ENCODE results near the gene MRC2.
"Not testable (repeated sequence)": the region's sequence is repeated elsewhere in the genome, so short reads cannot be mapped to it uniquely, and the experiment has no call there.

MRC2 gene

DNA sequence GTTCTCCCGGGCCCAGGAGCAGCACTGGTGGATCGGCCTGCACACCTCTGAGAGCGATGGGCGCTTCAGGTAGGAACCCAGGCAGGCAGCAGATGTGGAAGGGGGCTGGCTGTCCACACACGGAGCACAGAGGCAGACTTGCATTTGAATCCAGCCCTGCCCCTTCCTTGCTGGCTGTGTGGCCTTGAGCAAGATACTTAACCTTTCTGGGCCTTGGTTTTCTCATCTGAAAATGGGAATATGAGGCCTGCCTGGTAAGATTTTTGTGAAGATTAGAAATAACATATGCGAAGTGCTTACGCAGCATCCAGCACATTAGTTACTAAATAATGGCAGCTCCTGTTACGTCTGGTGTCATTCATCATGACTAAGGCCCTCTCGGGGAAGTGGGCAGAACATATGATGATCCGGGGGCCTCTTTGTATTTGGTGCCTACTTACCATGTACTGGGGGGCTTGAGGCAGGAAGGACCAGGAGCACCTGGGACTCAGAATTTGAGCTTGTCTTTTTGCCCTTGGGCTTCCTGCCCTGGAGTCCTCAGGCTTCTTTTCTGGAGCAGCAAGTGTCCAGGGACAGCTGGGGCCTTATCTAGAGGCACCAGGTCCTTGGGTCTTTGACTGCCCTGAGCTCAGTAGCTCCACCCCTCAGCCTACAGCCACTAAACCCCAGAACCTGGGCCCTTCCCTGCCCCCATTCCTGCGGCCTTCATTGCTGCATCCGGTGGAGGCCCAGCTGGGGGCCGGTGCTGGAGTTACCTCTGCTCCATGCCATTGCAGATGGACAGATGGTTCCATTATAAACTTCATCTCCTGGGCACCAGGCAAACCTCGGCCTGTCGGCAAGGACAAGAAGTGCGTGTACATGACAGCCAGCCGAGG is 53.8 kb downstream of the MRC2 start:
- no peak for DNase-seq (ENCODE audit: low spot score)

DNA sequence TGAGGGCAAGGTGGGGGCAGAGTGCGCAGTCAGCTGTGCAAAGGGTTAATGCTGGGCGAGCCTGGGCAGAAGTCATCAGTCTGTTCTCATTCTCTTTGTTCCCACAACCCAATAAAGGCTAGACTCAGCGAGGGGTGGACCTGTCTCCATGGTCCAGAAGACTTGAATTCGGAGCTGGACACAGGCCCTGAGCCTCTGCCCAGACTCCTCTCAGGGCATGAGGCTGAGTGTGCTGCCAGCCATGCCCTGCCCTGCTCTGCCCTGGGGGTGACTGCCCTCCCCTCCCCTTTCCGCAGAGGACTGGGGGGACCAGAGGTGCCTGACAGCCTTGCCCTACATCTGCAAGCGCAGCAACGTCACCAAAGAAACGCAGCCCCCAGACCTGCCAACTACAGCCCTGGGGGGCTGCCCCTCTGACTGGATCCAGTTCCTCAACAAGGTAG is 54.5 kb downstream of the MRC2 start:
- no peak for DNase-seq (ENCODE audit: low spot score)

DNA sequence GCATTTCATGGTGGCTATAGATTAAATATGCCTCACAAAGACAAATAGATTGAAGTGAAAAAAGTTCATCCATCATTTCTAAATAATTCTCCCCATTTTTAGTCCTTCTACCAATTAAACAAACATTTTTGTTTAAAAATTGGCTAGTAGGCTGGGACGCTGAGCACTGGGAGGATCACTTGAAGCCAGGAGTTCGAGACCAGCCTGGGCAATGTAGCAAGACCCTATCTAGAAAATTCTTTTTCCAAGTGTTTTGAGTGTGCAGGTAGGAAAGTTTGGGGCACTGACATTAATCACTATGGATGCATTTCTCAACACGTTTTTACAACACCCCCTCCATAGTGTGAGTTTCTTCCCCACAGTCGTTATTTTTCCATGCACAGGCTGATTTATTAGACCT is 56.7 kb downstream of the MRC2 start:
- DNase-seq (ENCODE audit: low spot score): no peak

DNA sequence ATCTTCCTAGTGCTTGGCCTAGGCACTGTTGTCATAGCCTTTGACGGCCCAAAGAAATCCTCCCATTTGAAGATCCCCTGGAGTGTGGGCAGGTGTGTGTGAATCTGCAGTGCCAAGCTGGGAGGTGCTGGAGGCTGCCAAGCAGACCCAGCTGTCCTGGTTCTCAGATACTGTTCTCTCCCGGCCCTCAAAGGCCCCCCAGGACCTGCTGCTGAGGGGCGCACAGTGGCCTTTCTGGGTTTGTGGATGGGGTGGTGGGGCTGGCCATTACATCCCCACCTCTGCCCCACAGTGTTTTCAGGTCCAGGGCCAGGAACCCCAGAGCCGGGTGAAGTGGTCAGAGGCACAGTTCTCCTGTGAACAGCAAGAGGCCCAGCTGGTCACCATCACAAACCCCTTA is 60.5 kb downstream of the MRC2 start:
- DNase-seq (ENCODE audit: low spot score): no peak

DNA sequence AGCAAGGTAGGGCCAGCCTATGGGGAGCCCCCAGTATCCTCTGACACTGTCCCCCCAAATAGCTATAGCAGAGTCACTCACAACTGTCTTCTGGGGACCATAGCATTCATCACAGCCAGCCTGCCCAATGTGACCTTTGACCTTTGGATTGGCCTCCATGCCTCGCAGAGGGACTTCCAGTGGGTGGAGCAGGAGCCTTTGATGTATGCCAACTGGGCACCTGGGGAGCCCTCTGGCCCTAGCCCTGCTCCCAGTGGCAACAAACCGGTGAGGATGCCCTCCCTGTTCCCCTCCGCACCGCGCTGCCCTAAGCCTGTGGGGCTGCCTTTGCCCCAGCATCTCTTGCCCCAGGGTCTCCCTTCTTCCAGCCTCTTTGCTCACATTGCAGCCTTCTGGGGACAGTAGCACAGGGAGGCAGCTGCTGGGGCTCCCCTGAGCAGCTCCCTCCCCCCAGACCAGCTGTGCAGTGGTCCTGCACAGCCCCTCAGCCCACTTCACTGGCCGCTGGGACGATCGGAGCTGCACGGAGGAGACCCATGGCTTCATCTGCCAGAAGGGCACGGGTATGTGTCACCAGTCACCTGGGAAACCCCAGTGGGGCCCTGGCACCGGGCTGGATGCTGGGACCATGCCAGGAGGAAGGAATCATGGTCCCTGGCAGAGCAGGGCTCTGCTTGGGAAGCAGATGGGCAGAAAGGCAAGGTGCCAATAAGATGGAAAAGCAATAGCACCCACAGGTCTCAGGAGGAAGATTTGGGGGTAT is 61.1 kb downstream of the MRC2 start:
- no peak for DNase-seq (ENCODE audit: low spot score)

DNA sequence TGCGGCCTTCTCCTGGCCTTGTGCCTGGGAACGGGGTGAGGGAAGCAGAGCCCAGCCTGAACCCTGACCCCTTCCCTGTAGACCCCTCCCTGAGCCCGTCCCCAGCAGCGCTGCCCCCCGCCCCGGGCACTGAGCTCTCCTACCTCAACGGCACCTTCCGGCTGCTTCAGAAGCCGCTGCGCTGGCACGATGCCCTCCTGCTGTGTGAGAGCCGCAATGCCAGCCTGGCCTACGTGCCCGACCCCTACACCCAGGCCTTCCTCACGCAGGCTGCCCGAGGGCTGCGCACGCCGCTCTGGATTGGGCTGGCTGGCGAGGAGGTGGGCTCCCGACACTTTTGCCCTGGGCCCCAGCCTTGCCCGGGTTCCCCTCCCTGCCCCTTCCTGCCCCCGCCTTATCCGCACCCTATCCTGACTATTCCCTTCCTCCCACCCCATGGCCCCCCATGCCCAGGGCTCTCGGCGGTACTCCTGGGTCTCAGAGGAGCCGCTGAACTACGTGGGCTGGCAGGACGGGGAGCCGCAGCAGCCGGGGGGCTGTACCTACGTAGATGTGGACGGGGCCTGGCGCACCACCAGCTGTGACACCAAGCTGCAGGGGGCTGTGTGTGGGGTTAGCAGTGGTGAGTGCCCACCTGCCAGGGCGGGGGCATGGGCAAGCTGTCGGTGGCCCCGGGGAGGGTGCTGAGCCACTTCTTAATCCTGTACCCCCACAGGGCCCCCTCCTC is 62.1 kb downstream of the MRC2 start:
- DNase-seq (ENCODE audit: low spot score): no peak

DNA sequence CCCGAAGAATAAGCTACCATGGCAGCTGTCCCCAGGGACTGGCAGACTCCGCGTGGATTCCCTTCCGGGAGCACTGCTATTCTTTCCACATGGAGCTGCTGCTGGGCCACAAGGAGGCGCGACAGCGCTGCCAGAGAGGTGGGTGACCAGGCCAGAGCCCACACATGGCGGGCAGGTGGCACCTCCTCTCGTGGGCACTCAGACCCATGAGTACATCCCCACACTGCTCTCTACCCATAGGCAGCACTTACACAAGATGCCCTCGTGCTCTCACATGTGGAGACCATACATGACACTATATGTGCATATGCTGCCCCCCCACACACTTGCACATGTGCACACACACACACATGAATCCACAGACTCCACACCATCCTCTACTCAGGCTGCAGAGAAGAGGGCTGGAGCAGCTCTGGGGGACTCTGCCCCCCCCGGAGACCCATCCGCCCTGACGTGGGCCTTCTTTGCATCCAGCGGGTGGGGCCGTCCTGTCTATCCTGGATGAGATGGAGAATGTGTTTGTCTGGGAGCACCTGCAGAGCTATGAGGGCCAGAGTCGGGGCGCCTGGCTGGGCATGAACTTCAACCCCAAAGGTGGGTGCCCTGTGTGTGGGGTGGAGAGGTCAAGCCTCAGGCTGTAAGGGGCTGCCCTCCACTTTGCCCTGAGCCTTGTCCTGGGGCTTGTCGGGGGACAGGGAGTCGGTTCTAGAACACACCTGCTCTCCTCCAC is 62.9 kb downstream of the MRC2 start:
- no peak for DNase-seq (ENCODE audit: low spot score)

DNA sequence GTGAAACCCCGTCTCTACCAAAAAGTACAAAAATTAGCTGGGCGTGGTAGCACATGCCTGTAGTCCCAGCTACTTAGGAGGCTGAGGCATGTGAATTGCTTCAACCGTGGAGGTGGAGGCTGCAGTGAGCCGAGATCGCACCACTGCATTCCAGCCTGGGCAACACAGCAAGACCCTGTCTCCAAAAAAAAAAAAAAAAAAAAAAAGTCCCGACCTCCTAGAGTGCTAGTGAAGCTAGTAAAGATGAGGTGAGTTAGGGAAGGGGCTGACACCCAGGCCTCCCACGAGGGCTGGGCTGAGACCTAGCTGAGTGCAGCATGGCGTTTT is 64.1 kb downstream of the MRC2 start:
- not testable (repeated sequence) for DNase-seq (ENCODE audit: low spot score)

DNA sequence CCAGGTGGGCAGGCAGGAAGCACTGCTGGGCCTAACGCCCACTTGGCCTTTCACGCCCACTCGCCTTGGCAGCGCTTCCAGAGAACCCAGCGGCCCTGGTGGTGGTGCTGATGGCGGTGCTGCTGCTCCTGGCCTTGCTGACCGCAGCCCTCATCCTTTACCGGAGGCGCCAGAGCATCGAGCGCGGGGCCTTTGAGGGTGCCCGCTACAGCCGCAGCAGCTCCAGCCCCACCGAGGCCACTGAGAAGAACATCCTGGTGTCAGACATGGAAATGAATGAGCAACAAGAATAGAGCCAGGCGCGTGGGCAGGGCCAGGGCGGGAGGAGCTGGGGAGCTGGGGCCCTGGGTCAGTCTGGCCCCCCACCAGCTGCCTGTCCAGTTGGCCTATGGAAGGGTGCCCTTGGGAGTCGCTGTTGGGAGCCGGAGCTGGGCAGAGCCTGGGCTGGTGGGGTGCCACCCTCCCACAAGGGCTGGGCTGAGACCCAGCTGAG is 64.7 kb downstream of the MRC2 start:
- no peak for DNase-seq (ENCODE audit: low spot score)

DNA sequence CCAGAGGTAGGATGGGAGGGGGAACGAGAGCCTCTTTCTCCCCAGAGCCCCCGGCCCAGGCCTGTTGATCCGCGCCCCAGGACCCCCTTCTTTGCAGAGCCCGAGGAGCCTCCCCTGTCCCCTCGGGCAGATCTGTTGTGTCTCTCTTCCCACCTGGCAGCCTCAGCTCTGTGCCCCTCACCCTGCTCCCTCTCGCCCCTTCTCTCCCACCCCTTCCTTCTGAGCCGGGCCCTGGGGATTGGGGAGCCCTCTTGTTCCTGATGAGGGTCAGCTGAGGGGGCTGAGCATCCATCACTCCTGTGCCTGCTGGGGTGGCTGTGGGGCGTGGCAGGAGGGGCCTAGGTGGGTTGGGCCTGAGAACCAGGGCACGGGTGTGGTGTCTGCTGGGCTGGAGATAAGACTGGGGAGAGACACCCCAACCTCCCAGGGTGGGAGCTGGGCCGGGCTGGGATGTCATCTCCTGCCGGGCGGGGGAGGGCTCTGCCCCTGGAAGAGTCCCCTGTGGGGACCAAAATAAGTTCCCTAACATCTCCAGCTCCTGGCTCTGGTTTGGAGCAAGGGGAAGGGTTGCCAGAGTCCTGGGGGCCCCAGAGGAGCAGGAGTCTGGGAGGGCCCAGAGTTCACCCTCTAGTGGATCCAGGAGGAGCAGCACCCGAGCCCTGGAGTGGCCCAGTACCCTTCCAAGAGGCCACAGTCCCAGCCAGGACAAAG is 65.4 kb downstream of the MRC2 start:
- DNase-seq (ENCODE audit: low spot score): no peak

DNA sequence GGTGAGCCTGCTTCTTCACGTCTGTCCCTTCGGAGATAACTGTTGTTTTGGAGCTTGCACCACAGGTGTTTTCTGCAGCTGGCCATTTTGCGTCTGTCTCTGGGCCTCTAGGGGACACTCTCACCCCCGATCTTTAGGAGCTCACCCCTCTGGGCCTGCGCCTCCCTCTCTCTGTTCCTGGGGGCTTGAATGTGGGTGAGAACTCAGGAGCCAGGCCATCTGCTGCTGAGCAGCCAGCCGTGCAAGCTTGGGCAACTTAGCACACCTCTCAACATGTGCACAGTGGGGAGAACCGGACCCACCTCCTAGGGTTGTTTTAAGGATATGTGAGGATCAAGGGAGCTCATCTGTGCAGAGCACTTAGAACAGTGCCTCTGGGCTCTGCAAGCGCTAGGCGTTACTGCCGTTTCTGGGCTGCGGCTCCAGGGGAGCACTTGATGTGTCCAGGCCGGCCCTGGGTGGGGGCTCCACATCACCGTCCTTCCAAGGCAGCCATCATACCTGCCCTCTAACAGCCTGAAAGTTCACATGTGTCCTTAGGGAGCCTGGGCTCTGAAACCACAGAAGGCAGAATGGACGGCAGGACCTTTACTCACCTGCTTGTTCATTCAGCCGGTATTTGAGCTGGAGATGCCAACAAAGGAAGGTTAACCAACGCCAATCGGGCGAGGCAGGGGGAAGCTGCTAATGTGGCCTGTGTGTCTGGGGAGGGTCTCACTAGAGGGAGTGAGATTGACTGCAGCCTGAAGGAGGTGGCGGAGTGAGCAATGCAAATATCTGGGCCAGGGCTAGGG is 66.3 kb downstream of the MRC2 start:
- DNase-seq (ENCODE audit: low spot score): no peak

DNA sequence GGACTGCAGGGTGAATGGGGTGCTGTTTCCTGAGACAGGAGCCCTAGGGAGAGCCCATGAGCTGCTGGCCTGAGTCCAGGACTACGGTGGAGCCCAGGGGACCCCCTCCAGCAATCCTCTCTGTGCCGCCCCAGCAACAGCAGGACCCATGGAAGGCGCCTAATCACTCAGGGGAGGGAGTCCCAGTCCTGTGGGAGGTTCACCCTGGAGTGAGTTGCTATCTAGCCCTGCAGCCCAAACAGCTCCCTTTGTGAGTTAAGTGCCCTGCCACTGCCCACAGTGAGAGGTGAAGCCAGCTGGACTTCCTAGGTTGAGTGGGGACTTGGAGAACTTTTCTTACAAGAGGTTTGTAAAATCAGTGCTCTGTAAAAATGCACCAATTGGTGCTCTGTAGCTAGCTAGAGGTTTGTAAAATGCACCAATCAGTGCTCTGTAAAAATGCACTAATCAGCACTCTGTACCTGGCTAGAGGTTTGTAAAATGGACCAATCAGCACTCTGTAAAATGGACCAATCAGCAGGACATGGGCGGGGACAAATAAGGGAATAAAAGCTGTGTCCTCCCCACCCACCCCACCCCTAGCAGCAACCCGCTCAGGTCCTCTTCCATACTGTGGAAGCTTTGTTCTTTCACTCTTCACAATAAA is 67.7 kb downstream of the MRC2 start:
- DNase-seq (ENCODE audit: low spot score): not testable (repeated sequence)

DNA sequence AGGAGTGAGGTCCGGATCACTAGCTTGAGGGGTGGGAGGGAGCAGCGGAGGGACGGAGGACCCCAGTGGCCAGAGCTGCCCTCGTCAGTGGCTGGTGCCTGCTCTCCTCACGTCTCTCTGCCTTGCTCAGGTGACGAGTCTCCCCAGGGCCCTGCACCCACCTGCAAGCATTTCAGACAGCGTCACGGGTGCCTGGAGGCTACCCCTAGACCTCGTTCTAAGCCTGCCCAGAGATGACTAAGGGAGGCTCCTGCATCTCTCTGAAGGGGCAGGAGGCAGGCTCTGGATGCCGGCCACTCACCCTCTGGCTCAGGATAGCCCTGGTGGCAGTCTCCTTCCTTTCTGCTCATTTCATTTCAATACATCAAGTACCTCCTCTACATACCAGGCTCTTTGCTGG is 68.8 kb downstream of the MRC2 start:
- DNase-seq (ENCODE audit: low spot score): no peak

DNA sequence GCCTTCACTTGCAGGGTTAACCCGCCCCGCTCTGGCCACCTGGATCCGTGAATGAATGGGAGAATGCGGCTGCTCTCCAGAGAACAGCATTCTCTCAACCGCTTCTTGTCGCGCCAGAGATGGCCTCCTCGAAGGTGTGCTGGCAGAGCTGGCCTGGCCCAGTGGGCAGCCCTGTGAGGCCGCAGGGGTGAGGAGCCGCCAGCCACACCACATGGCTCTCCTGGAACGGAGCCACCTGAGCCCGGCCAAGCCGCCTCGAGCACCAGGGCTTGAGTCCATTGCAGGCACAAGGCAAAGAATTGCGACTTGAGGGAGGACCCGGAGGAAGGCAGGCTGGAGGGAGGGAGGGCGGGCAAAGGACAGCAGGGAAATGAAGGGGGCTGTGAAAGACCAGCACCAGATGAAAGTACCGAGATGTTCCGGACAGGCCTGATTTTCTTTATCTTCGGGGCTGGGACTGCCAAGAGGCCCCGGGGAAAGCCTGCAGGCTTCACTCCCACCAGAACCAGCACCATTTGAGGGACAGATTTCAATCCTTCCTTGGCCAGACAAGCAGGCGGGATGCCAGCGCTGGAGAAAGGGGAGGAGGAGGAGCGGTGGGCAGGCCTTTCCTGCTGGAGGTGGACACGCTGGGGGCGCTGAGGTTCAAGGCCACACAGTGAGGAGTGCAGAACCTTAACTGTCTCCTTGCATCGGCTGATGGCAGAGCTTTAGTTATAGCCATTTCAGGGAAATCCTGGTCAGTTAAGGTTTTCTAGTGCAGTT is 69.4 kb downstream of the MRC2 start:
- no peak for DNase-seq (ENCODE audit: low spot score)

DNA sequence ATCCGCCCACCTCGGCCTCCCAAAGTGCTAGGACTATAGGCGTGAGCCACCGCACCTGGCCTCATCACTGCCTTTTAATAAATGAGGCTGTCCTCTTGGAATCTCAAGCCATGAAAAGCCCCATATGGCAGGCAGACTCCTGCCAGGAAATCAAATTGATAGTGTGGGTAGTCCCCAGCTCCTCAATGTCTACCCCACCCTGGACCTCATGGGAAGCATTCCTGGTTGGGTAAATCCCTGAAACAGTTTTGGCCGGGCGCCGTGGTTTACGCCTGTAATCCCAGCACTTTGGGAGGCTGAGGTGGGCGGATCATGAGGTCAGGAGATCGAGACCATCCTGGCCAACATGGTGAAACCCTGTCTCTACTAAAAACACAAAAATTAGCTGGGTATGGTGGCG is 71.0 kb downstream of the MRC2 start:
- not testable (repeated sequence) for DNase-seq (ENCODE audit: low spot score)

DNA sequence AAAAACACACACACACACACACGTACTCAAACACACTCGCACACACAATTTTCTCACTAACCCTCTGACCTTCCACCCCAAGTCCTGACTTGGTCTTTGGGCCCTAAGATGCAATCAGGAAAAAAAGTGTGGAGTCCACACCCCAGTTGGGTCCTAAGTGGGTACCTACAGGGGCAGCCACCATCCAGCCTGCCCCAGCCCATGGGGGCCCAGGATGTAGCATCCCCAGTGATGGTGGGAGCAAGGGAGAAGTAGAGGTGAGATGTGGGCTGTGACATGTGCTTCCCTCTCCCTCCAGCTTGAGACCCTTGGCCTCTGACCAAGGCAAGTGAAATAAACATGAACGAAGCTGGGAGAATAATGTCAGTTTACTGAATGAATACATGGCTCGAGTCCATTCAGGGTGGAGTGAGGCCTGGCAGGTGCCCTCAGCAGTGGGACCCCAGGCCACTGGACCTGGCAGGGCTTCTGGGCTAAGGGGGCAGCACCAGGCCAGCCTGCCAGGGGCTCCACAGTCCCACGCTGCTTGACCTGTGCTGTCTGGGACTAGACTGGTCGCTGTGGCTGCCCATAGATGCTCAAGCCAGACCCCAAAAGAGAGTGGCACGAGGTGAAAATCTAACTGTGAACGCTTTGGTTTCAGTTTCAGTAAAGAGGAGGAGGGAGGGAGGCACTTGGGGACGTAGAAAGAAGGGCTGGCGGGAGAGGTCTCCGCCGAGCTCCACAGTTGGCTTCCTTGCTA is 73.7 kb downstream of the MRC2 start:
- no peak for DNase-seq (ENCODE audit: low spot score)

DNA sequence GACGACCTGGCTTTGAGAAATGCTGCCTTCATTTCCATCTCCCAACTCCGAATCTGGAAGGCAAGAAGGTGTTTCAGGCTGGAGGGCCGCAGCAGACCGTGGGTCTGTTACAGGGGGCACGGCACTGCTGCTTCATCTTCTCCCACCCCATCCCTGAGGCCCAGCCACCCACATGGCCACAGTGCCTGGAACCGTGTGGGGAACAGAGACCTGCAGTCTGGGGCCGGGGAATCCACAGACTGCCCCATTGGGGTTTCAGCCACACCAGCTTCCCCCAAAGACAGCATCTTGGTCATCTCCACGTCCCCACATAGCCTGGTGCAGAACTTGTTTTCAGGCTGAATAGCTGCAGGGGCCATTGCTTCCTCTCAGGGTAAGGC is 74.2 kb downstream of the MRC2 start:
- DNase-seq (ENCODE audit: low spot score): no peak

DNA sequence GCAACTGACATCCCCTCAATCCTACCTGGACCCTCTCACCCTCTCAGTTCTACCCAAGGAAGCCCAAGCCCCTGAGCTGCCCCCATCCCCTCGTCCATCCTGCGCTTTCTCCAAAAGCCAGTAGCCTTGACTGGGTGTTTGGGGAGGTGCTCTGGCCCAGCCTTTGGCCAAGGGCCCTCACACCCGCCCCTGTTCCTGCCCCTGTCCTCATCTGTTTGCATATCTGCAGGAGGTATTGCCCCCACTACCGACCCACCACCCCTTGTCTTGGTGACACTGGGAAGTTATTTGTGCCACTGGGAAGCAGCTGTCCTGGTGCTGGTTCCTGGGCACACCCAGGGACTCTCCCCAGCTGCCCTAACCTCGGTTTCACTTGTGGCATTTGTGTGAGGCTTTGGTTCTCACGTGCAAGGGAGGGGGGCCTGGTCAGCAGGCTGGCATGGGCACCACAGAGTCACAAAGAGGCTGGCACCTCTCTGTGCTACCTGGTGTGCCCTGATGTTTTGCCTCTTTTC is 75.3 kb downstream of the MRC2 start:
- no peak for DNase-seq (ENCODE audit: low spot score)

Measured in COLO829 (cell line).